ENCODE measurements around the gene FNBP1. TPM values are rescaled to one million over a fixed set of nuclear protein-coding genes. Genes with fewer than 3 reads are reported as not detected.

The FNBP1 gene
- polyA plus RNA-seq, 3 donors, result 37.6 to 60.7 (median 51.4) TPM

GRCh38 chr9:129979071-129979745, 63.8 kb downstream of the FNBP1 start:
- Mint-ChIP-seq H3K9me3 (no peaks in the 10 kb centered on the region), H3K27ac (peak overlapping the region in 6 of 7 donors; percentile 25 to 75 (median 43)), H3K4me1 (peaks cover 12% of the 10 kb centered on the region), H3K27me3 (ENCODE audit: low read depth in 3 of 3) (no peaks in the 10 kb centered on the region), H3K36me3 (peaks cover 43 to 58% of the 10 kb centered on the region in 2 donors), H3K4me3 (no peak overlapping the region)
- H3K4me1 ChIP-seq (ENCODE audit: control insufficient read depth in 1 of 2, insufficient read depth in 2 of 2, low read length in 2 of 2), result peaks cover 0 to 6% of the 10 kb centered on the region in 2 donors
- no peak overlapping the region for H2AFZ ChIP-seq (ENCODE audit: insufficient read depth, low read depth, low read length, poor library complexity, severe bottlenecking)
- no peak overlapping the region for H3K4me2 ChIP-seq (replicated peaks; ENCODE audit: extremely low read depth, low read length, poor library complexity, severe bottlenecking)
- no peak overlapping the region for H3K9ac ChIP-seq (ENCODE audit: insufficient read depth, low read length, poor library complexity, severe bottlenecking)
- H3K4me3 ChIP-seq (replicated peaks in 1 of 3; ENCODE audit: low read depth in 2 of 3, low read length in 3 of 3), result no peak overlapping the region
- peaks cover 35 to 47% of the 10 kb centered on the region in 2 donors for H3K36me3 ChIP-seq (replicated peaks in 1 of 2; ENCODE audit: control insufficient read depth in 1 of 2, insufficient read depth in 2 of 2, low read length in 2 of 2)
- H3K27me3 ChIP-seq (ENCODE audit: control insufficient read depth in 2 of 2, insufficient read depth in 2 of 2, low read length in 2 of 2), result no peaks in the 10 kb centered on the region
- H3K27ac ChIP-seq (ENCODE audit: low read depth in 1 of 2, low read length in 2 of 2), result peak overlapping the region in 1 of 2 donors; percentile 71
- TF ChIP-seq CTCF (IDR thresholded peaks at IDR 0.05), result no peak
- H3K9me3 ChIP-seq (replicated peaks in 1 of 2; ENCODE audit: control insufficient read depth in 1 of 2, insufficient read depth in 1 of 2, low read length in 2 of 2), result no peaks in the 10 kb centered on the region
- intact Hi-C loops (cut with micrococcal nuclease), result no loop called here
- peaks cover 79% of the 10 kb centered on the region for H3K79me2 ChIP-seq (ENCODE audit: insufficient read depth, low read length)
- peaks cover 64% of the 10 kb centered on the region for H4K20me1 ChIP-seq (ENCODE audit: insufficient read depth, low read length)
- WGBS (ENCODE audit: insufficient coverage), result 88% methylated on average over 4 of the region's 8 CpGs
- no peak for DNase-seq

GRCh38 chr9:129972816-129973215, 70.2 kb downstream of the FNBP1 start:
- Mint-ChIP-seq H3K36me3 (peaks cover 47 to 76% of the 10 kb centered on the region in 2 donors), H3K27ac (peak overlapping the region in 1 of 7 donors; percentile 21), H3K27me3 (ENCODE audit: low read depth in 3 of 3) (no peaks in the 10 kb centered on the region), H3K4me3 (no peak overlapping the region), H3K4me1 (peaks cover 18% of the 10 kb centered on the region), H3K9me3 (no peaks in the 10 kb centered on the region)
- H2AFZ ChIP-seq (ENCODE audit: insufficient read depth, low read depth, low read length, poor library complexity, severe bottlenecking), result no peak overlapping the region
- H3K9me3 ChIP-seq (replicated peaks in 1 of 2; ENCODE audit: control insufficient read depth in 1 of 2, insufficient read depth in 1 of 2, low read length in 2 of 2), result no peaks in the 10 kb centered on the region
- no peak overlapping the region for H3K4me2 ChIP-seq (replicated peaks; ENCODE audit: extremely low read depth, low read length, poor library complexity, severe bottlenecking)
- TF ChIP-seq CTCF (IDR thresholded peaks at IDR 0.05), result no peak
- WGBS (ENCODE audit: insufficient coverage), result 100% methylated on average over 3 of the region's 4 CpGs
- H3K27me3 ChIP-seq (ENCODE audit: control insufficient read depth in 2 of 2, insufficient read depth in 2 of 2, low read length in 2 of 2), result no peaks in the 10 kb centered on the region
- no peak for DNase-seq
- peaks cover 11 to 17% of the 10 kb centered on the region in 2 donors for H3K4me1 ChIP-seq (ENCODE audit: control insufficient read depth in 1 of 2, insufficient read depth in 2 of 2, low read length in 2 of 2)
- H3K27ac ChIP-seq (ENCODE audit: low read depth in 1 of 2, low read length in 2 of 2), result peak overlapping the region in 1 of 2 donors; percentile 51
- peaks cover 66% of the 10 kb centered on the region for H3K79me2 ChIP-seq (ENCODE audit: insufficient read depth, low read length)
- intact Hi-C loops (cut with micrococcal nuclease), result no loop called here
- no peak overlapping the region for H3K9ac ChIP-seq (ENCODE audit: insufficient read depth, low read length, poor library complexity, severe bottlenecking)
- H3K4me3 ChIP-seq (replicated peaks in 1 of 3; ENCODE audit: low read depth in 2 of 3, low read length in 3 of 3), result no peak overlapping the region
- peaks cover 50 to 74% of the 10 kb centered on the region in 2 donors for H3K36me3 ChIP-seq (replicated peaks in 1 of 2; ENCODE audit: control insufficient read depth in 1 of 2, insufficient read depth in 2 of 2, low read length in 2 of 2)
- H4K20me1 ChIP-seq (ENCODE audit: insufficient read depth, low read length), result peaks cover 18% of the 10 kb centered on the region
